VCaP (cell line): ENCODE measurements around the gene ELOVL2.

Source experiments
- H3K27ac ChIP-seq: fragments of 450-650 bp; 2 replicates; pipeline ENCODE4 v1.5.1; 2017
- TF ChIP-seq, protein P1 (sequence below): fragments of 450-650 bp; conservative IDR thresholded peaks from 2 replicates; pipeline ENCODE4 v1.5.1; 2017; ENCODE audit warnings: mild to moderate bottlenecking, moderate library complexity

The ELOVL2 gene

DNA sequence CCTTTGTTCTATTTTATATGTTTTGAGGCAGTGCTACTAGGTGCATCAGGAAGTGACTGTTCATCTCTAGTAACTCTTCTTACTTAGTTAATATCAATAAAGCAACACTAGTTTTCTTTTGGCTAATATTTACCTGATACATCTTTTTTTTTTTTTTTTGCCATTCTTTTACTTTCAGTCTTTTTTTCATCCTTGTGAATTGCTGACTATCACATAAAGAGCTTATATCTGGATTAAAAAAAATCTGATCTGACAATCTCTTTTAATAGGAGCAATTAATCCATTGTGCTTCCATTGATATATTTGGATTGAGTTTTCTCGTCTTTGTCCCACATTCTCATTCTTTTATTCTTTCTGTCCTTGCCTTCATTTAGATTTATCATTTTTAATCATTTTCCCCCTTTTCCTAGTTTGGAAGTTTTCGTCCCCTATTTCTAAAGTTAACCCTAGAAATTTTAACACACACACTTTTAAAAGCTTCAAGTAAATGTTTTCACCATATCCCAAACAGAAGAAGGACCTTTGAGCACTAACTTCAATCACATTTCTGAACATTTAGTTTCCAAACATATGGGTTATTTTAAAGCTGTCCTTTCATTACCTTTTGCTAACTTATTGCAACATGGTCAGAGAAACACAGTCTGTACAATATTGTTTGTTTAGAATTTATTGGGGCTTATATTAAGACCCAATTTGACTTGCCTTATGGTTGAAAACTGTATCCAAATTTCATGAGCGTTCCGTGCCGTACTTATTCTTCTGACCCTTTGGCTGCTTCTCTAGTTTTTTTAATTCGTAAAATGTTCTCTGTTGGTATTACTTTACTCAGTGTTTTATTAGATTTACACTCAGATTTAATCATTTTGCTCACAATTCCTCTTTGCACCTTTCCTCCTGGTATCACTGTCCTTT, 94.3 kb downstream of the ELOVL2 start:
- H3K27ac ChIP-seq, result peak overlapping the region; percentile 75
- TF ChIP-seq, protein P1, sequence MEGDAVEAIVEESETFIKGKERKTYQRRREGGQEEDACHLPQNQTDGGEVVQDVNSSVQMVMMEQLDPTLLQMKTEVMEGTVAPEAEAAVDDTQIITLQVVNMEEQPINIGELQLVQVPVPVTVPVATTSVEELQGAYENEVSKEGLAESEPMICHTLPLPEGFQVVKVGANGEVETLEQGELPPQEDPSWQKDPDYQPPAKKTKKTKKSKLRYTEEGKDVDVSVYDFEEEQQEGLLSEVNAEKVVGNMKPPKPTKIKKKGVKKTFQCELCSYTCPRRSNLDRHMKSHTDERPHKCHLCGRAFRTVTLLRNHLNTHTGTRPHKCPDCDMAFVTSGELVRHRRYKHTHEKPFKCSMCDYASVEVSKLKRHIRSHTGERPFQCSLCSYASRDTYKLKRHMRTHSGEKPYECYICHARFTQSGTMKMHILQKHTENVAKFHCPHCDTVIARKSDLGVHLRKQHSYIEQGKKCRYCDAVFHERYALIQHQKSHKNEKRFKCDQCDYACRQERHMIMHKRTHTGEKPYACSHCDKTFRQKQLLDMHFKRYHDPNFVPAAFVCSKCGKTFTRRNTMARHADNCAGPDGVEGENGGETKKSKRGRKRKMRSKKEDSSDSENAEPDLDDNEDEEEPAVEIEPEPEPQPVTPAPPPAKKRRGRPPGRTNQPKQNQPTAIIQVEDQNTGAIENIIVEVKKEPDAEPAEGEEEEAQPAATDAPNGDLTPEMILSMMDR, result no peak

DNA sequence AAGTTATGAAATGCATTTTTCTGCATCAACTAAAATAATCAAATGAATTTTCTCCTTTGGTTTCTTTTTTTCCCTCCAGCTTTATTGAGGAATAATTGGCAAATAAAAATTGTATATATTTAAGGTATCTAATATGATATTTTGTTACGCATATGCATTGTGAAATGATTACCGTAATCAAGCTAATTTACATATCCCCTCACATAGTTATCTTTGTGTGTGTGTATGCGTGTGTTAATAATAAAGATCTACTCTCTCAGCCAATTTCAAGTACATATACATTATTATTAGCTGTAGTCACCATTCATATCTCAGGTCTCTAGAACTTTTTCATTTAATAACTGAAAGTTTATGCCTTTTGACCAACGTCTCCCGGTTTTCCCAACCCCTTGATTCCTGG, 96.1 kb downstream of the ELOVL2 start:
- no peak overlapping the region for H3K27ac ChIP-seq
- TF ChIP-seq, protein P1, result no peak

DNA sequence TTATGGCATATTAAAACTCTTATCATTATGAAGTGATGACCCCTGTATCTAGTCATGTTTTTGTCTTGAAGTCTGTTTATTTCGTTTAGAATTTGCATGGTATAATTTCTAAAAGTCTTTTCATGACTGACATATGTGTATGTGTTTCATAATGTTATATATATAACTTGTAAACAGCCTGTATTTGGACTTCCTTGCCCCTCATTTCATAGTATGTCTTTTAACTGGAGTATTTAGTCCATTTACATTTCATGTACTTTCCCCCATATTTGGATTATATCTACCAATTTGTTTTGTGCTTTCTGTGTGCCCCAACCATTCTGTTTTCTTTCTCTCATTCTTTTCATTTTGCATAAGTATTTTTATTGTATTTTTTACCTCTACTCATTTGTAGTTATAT, 98.3 kb downstream of the ELOVL2 start:
- TF ChIP-seq, protein P1, result no peak
- no peak overlapping the region for H3K27ac ChIP-seq

DNA sequence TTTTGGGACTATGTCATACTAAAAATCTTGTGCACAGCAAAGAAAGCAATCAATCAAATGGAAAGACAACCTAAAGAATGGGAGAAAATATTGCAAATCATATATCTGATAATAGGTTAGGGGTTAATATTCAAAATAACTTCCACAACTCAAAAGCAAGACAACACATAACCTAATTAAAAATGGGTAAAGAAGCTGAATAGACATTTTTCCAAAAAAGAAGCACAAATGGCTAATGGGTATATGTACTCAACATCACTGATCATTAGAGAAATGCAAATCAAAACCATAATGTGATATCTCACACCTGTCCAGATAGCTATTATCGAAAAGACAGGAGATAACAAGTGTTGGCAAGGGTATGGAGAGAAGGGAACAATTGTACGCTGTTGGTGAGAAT, 104.3 kb downstream of the ELOVL2 start:
- TF ChIP-seq, protein P1, result no peak

DNA sequence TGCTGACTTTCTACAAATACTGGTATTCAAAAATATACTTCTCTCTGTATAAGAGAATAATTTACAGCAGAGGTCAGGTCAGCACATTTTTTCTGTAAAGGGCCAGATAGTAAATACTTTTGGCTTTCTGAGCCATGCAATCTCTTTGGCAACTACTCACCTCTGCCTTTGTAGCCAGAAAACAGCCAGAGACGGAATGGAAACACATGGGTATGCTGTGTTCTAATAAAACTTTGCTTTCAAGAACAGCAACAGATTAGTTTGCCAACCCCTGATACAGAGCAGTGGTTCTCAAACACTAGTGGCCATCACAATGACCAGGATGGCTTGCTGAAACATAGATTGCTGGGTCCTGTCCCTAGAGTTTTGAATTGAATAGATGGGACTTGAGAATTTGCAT, 111.0 kb downstream of the ELOVL2 start:
- peak overlapping the region; percentile 49 for H3K27ac ChIP-seq
- TF ChIP-seq, protein P1, result no peak

More for the DNA sequence above, 104.3 kb downstream of the ELOVL2 start:
- H3K27ac ChIP-seq, result no peak overlapping the region
